Loucy (cell line): ENCODE measurements around the gene TMEM117.

ENCODE experiments used
- H2AFZ ChIP-seq: fragments of 200-600 bp; sonication (generic); 2 replicates; pipeline ENCODE4 v1.6.0; 2016; ENCODE audit warnings: antibody characterized with exemption, mild to moderate bottlenecking, low read length, moderate library complexity
- H3F3A ChIP-seq: fragments of 200-600 bp; 2 replicates; pipeline ENCODE4 v1.6.0; 2016; ENCODE audit warnings: antibody characterized with exemption, low read depth, mild to moderate bottlenecking
- H3K27me3 ChIP-seq: fragments of 200-600 bp; sonication (generic); 2 replicates; pipeline ENCODE4 v1.6.1; 2014; ENCODE audit warnings: low read length, mild to moderate bottlenecking; ENCODE audit not compliant: insufficient read depth, poor library complexity, severe bottlenecking
- H3K36me3 ChIP-seq: fragments of 200-600 bp; sonication (generic); 2 replicates; pipeline ENCODE4 v1.6.1; 2016; ENCODE audit warnings: low read length; ENCODE audit not compliant: insufficient read depth
- H3K4me1 ChIP-seq: fragments of 200-600 bp; sonication (generic); 2 replicates; pipeline ENCODE4 v1.5.1; 2014; ENCODE audit warnings: low read length, mild to moderate bottlenecking; ENCODE audit not compliant: insufficient read depth, poor library complexity, severe bottlenecking
- H3K4me2 ChIP-seq: fragments of 200-600 bp; sonication (generic); 2 replicates; pipeline ENCODE4 v1.6.0; 2014; ENCODE audit warnings: antibody characterized with exemption, low read length, low read depth, mild to moderate bottlenecking; ENCODE audit not compliant: poor library complexity, severe bottlenecking
- H3K4me3 ChIP-seq: fragments of 200-600 bp; sonication (generic); 2 replicates; pipeline ENCODE4 v1.5.1; 2014; ENCODE audit warnings: low read length, mild to moderate bottlenecking, mixed read lengths; ENCODE audit not compliant: poor library complexity, severe bottlenecking
- H3K79me2 ChIP-seq: fragments of 200-600 bp; sonication (generic); 2 replicates; pipeline ENCODE4 v1.6.1; 2014; ENCODE audit warnings: low read length; ENCODE audit not compliant: insufficient read depth
- H3K9ac ChIP-seq: fragments of 200-600 bp; sonication (generic); 2 replicates; pipeline ENCODE4 v1.6.0; 2014; ENCODE audit warnings: mild to moderate bottlenecking, low read depth, low read length, moderate library complexity; ENCODE audit not compliant: poor library complexity, severe bottlenecking
- H3K9me2 ChIP-seq: fragments of 200-600 bp; sonication (generic); replicated peaks from 2 replicates; pipeline ENCODE4 v1.6.1; 2016; ENCODE audit warnings: low read depth, low read length, mixed read lengths
- H3K9me3 ChIP-seq: fragments of 200-600 bp; sonication (generic); 2 replicates; pipeline ENCODE4 v1.6.1; 2014; ENCODE audit warnings: mild to moderate bottlenecking, antibody characterized with exemption, low read length, low read depth; ENCODE audit not compliant: insufficient read depth
- H4K20me1 ChIP-seq: fragments of 200-600 bp; sonication (generic); 2 replicates; pipeline ENCODE4 v1.6.0; 2014; ENCODE audit warnings: antibody characterized with exemption, low read length, mild to moderate bottlenecking; ENCODE audit not compliant: insufficient read depth, poor library complexity, severe bottlenecking
- EZH2phosphoT487 ChIP-seq: fragments of 200-600 bp; IDR thresholded peaks from 2 replicates; pipeline ENCODE4 v1.6.1; 2018; ENCODE audit warnings: antibody characterized with exemption, mild to moderate bottlenecking, moderate library complexity, borderline replicate concordance
- TF ChIP-seq, protein P1 (sequence below): fragments of 200-600 bp; sonication (generic); conservative IDR thresholded peaks from 2 replicates; pipeline ENCODE4 v1.5.1; 2014; ENCODE audit warnings: mild to moderate bottlenecking, antibody characterized with exemption, low read length

Gene TMEM117

DNA sequence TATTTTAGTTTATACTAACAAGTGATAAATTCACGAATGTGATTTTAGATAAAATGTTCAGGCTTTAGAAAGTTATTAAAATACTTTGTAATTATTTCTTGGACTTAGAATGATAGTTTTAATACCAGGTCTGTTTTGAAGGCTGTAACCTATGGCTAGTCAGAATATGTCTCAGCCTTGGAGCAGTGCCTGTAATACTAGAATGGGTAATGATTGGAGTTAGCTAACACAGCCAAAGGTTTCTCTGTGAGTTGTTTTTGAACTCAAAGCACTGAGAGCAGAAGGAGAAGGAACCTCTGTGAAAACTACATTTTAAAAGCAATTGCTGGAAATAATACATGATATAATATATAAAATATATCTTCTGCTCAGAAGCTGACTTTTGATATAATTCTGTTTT lies 110.1 kb downstream of the TMEM117 start:
- Histone ChIP-seq H3K9me3 (no peaks in the 10 kb centered on the region), H3K27me3 (no peaks in the 10 kb centered on the region), H3K4me2 (no peak overlapping the region), H3K9me2 (no peaks in the 10 kb centered on the region), H2AFZ (no peak overlapping the region), H4K20me1 (no peaks in the 10 kb centered on the region), H3K4me3 (no peak overlapping the region), H3K79me2 (no peaks in the 10 kb centered on the region), H3K36me3 (no peaks in the 10 kb centered on the region), H3K9ac (no peak overlapping the region), H3K4me1 (no peaks in the 10 kb centered on the region), H3F3A (no peaks in the 10 kb centered on the region)
- TF ChIP-seq EZH2phosphoT487: no peak
- TF ChIP-seq, protein P1, sequence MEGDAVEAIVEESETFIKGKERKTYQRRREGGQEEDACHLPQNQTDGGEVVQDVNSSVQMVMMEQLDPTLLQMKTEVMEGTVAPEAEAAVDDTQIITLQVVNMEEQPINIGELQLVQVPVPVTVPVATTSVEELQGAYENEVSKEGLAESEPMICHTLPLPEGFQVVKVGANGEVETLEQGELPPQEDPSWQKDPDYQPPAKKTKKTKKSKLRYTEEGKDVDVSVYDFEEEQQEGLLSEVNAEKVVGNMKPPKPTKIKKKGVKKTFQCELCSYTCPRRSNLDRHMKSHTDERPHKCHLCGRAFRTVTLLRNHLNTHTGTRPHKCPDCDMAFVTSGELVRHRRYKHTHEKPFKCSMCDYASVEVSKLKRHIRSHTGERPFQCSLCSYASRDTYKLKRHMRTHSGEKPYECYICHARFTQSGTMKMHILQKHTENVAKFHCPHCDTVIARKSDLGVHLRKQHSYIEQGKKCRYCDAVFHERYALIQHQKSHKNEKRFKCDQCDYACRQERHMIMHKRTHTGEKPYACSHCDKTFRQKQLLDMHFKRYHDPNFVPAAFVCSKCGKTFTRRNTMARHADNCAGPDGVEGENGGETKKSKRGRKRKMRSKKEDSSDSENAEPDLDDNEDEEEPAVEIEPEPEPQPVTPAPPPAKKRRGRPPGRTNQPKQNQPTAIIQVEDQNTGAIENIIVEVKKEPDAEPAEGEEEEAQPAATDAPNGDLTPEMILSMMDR: no peak

DNA sequence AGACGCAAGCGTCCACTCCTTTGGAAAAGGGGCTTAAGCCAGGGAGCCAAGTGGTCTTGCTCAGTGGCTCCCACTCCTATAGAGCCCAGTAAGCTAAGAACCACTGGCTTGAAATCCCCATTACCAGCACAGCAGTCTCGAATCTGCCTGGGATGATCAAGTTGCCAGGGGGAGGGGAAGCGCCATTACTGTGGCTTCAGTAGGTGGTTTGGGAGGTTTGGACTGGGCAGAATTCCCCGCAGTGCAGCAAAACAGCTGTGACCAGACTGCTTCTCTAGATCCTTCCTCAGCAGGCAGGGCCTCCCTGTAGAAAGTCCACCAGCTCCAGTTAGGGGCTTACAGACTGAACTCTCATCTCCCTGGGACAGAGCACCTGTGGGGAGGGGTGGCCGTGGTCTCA lies 115.4 kb downstream of the TMEM117 start:
- no peaks in the 10 kb centered on the region for H3F3A ChIP-seq
- no peak overlapping the region for H3K4me3 ChIP-seq
- H3K9me3 ChIP-seq: 0 out of 2 replicates have a peak, but pooled peaks cover 3% of the 10 kb centered on the region
- H3K79me2 ChIP-seq: no peaks in the 10 kb centered on the region
- H3K4me1 ChIP-seq: no peaks in the 10 kb centered on the region
- H4K20me1 ChIP-seq: no peaks in the 10 kb centered on the region
- no peak for TF ChIP-seq EZH2phosphoT487
- TF ChIP-seq, protein P1: no peak
- H3K9ac ChIP-seq: no peak overlapping the region
- no peak overlapping the region for H3K4me2 ChIP-seq
- H3K27me3 ChIP-seq: no peaks in the 10 kb centered on the region
- no peaks in the 10 kb centered on the region for H3K36me3 ChIP-seq
- no peaks in the 10 kb centered on the region for H3K9me2 ChIP-seq
- H2AFZ ChIP-seq: no peak overlapping the region

DNA sequence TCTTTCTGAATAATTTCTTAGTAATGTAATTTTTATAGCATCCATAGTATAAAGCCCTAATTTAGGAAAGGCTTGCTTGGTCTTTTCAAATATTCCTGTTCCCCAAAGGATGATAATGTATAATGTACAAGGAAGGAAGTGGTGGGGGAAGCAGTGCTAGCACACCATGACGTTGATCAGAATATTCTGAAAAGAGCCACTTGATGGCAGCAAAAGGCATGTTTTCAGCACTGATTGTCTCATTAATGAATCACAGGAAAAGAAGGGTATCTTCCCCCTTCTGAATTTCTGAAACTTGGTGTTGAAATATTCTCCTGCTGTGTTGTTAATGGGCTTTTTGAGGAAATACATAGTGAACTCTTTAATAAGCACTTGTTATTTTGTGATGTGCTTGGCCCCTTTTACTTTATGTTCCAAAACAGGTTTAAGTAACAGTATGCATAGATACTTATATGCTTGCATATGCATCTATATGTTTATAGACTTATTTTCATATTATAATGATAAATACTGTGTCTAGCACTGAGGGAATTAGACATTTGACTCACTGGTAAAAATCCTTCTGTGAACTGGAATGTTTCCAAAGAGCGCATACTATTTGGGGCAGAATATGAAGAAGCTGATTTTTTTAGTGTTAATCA lies 122.0 kb downstream of the TMEM117 start:
- H3K9me2 ChIP-seq: no peaks in the 10 kb centered on the region
- H3K4me1 ChIP-seq: no peaks in the 10 kb centered on the region

More for the DNA sequence above, 122.0 kb downstream of the TMEM117 start:
- H3K9ac ChIP-seq: no peak overlapping the region
- no peak overlapping the region for H3K4me3 ChIP-seq
- H3F3A ChIP-seq: no peaks in the 10 kb centered on the region
- no peaks in the 10 kb centered on the region for H3K36me3 ChIP-seq
- no peak for TF ChIP-seq EZH2phosphoT487
- TF ChIP-seq, protein P1: peak; percentile 70
- peak overlapping the region; percentile 39 for H3K4me2 ChIP-seq
- H4K20me1 ChIP-seq: no peaks in the 10 kb centered on the region
- 0 out of 2 replicates have a peak, but pooled peaks cover 3% of the 10 kb centered on the region for H3K9me3 ChIP-seq
- no peaks in the 10 kb centered on the region for H3K79me2 ChIP-seq
- H3K27me3 ChIP-seq: no peaks in the 10 kb centered on the region
- H2AFZ ChIP-seq: peak overlapping the region; percentile 76
